OCI-LY3 (cell line): ENCODE results near the gene HOXD1.

ENCODE experiments used
- CTCF ChIP-seq: fragments of 200-600, 300-600 bp; sonication (generic); IDR thresholded peaks from 2 replicates; pipeline ENCODE4 v1.5.1; 2014; ENCODE audit warnings: antibody characterized with exemption, low read length, low read depth
- EZH2phosphoT487 ChIP-seq: fragments of 200-600 bp; shearing (Covaris generic); IDR thresholded peaks from 2 replicates; pipeline ENCODE4 v1.6.1; 2018; ENCODE audit warnings: antibody characterized with exemption, mixed run types, low read depth

GRCh38 chr2:176206682-176207081, 18.2 kb downstream of the HOXD1 start:
- TF ChIP-seq CTCF (no peak), EZH2phosphoT487 (no peak)
